CD4-positive, alpha-beta T cell treated with Interleukin-10 for 1 hour (primary cell): Measurements from ENCODE around the gene PCNX3.

ENCODE experiments used
- DNase-seq: peaks from one replicate; pipeline ENCODE4 v3.0.0-alpha.2; 2020

The PCNX3 gene

GRCh38 chr11:65615229-65615949, at the start of gene PCNX3:
Gene PCNX3, plus strand, starts transcription at chr11:65615776. Its CDS starts 536 bp downstream, at chr11:65616312.
- peak; percentile 100 for DNase-seq

- no peak for DNase-seq
These were observed 46.2 kb upstream of the PCNX3 start for GRCh38 chr11:65569164-65569972.

GRCh38 chr11:65569973-65570918, 45.3 kb upstream of the PCNX3 start, which contains the start of gene ZNRD2:
Gene ZNRD2, plus strand, starts transcription at chr11:65570477. Its CDS starts 15 bp downstream, at chr11:65570492.
- DNase-seq, result peak; percentile 98

- DNase-seq, result no peak
These were observed 44.2 kb upstream of the PCNX3 start for GRCh38 chr11:65571420-65571819.

- DNase-seq, result no peak
These were observed 43.6 kb upstream of the PCNX3 start for GRCh38 chr11:65571940-65572339.

GRCh38 chr11:65572356-65573051, 43.1 kb upstream of the PCNX3 start, which contains the start of gene FAM89B:
Gene FAM89B, plus strand, starts transcription at chr11:65572538. Its CDS starts 132 bp downstream, at chr11:65572670.
- peak; percentile 92 for DNase-seq

GRCh38 chr11:65573391-65574079, 42.0 kb upstream of the PCNX3 start:
- no peak for DNase-seq

GRCh38 chr11:65574109-65574810, 41.3 kb upstream of the PCNX3 start:
- peak; percentile 97 for DNase-seq

- no peak for DNase-seq
These were observed 40.6 kb upstream of the PCNX3 start for GRCh38 chr11:65574811-65575567.

GRCh38 chr11:65575568-65576231, 39.9 kb upstream of the PCNX3 start, which contains the start of gene EHBP1L1:
Gene EHBP1L1, plus strand, starts transcription at chr11:65576053. Its CDS starts 250 bp downstream, at chr11:65576303.
- DNase-seq, result peak; percentile 88

GRCh38 chr11:65576232-65576866, 39.2 kb upstream of the PCNX3 start:
- DNase-seq, result peak; percentile 39

GRCh38 chr11:65576867-65577755, 38.5 kb upstream of the PCNX3 start:
- peak; percentile 45 for DNase-seq

GRCh38 chr11:65577756-65578109, 37.8 kb upstream of the PCNX3 start:
- no peak for DNase-seq

GRCh38 chr11:65578134-65578533, 37.4 kb upstream of the PCNX3 start:
- DNase-seq, result no peak

GRCh38 chr11:65578667-65579066, 36.9 kb upstream of the PCNX3 start:
- DNase-seq, result no peak

GRCh38 chr11:65579291-65579690, 36.3 kb upstream of the PCNX3 start:
- DNase-seq, result no peak

- no peak for DNase-seq
These were observed 35.4 kb upstream of the PCNX3 start for GRCh38 chr11:65580031-65580692.
